PC-3 (cell line): Measurements from ENCODE around the gene EQTN. TPM values are rescaled to one million over a fixed set of nuclear protein-coding genes. Genes with fewer than 3 reads are reported as not detected.

Experiments used
- ATAC-seq: fragments of 200-7000 bp; cut with Tn5 transposase; 2 replicates; pipeline ENCODE4 v1.9.1; 2020; ENCODE audit warnings: mild to moderate bottlenecking, moderate library complexity
- Bru-seq: library from RNA; stranded (reverse); fragments of 400-500 nt; gene quantifications from one replicate; lab custom pipeline; 2021; lab: Mats Ljungman, UMichigan
- BruChase-seq, 2 experiments: library from RNA; stranded (reverse); fragments of 400-500 nt; gene quantifications; one replicate each; lab custom pipeline; 2021; lab: Mats Ljungman, UMichigan
- BruUV-seq: library from RNA; stranded (reverse); fragments of 400-500 nt; replicated peaks from 2 replicates; lab custom pipeline; 2021; lab: Mats Ljungman, UMichigan
- CTCF ChIA-PET: fragments of 300-600 bp; sonication (Branson Sonifier 250); formaldehyde crosslinking; loops from one replicate; lab custom pipeline; 2022; ENCODE audit warnings: antibody characterized with exemption; lab: Charles Lee
- POLR2A ChIA-PET: fragments of 300-600 bp; sonication (Branson Sonifier 250); formaldehyde crosslinking; loops from one replicate; lab custom pipeline; 2022; ENCODE audit warnings: antibody characterized with exemption; ENCODE audit not compliant: unreplicated experiment; lab: Charles Lee
- DNase-seq: peaks from one replicate; pipeline ENCODE4 v3.0.0-alpha.2; 2015
- H2AFZ ChIP-seq: fragments of 300-600 bp; sonication (generic); 2 replicates; pipeline ENCODE4 v1.6.0; 2016; ENCODE audit warnings: antibody characterized with exemption, low read length
- H3F3A ChIP-seq: fragments of 300-600 bp; sonication (generic); one replicate; pipeline ENCODE4 v1.6.0; 2017; ENCODE audit warnings: antibody characterized with exemption, low read length, control low read depth, mild to moderate bottlenecking; ENCODE audit not compliant: unreplicated experiment
- H3K27ac ChIP-seq: fragments of 300-600 bp; sonication (generic); 2 replicates; pipeline ENCODE4 v1.5.1; 2016; ENCODE audit warnings: mild to moderate bottlenecking, low read length
- H3K27me3 ChIP-seq: fragments of 300-600 bp; sonication (generic); 2 replicates; pipeline ENCODE4 v1.6.1; 2016; ENCODE audit warnings: low read length, mixed read lengths
- H3K36me3 ChIP-seq: fragments of 300-600 bp; sonication (generic); 2 replicates; pipeline ENCODE4 v1.6.1; 2016; ENCODE audit warnings: low read depth, mixed run types, low read length, mixed read lengths
- H3K4me1 ChIP-seq: fragments of 300-600 bp; sonication (generic); 2 replicates; pipeline ENCODE4 v1.5.1; 2016; ENCODE audit warnings: low read length; ENCODE audit not compliant: insufficient read depth
- H3K4me2 ChIP-seq: fragments of 300-600 bp; sonication (generic); 2 replicates; pipeline ENCODE4 v1.6.0; 2016; ENCODE audit warnings: low read length
- H3K4me3 ChIP-seq: fragments of 300-600 bp; sonication (generic); 2 replicates; pipeline ENCODE4 v1.5.1; 2016; ENCODE audit warnings: mild to moderate bottlenecking, low read length, mixed read lengths
- H3K79me2 ChIP-seq: fragments of 300-600 bp; sonication (generic); 2 replicates; pipeline ENCODE4 v1.6.1; 2017; ENCODE audit warnings: low read length, mixed read lengths
- H3K9ac ChIP-seq: fragments of 300-600 bp; sonication (generic); 2 replicates; pipeline ENCODE4 v1.6.0; 2016; ENCODE audit warnings: mild to moderate bottlenecking, low read length
- H3K9me2 ChIP-seq: fragments of 300-600 bp; sonication (generic); replicated peaks from 2 replicates; pipeline ENCODE4 v1.6.1; 2016; ENCODE audit warnings: mixed run types, low read length, mixed read lengths
- H3K9me3 ChIP-seq: fragments of 300-600 bp; sonication (generic); 2 replicates; pipeline ENCODE4 v1.6.1; 2016; ENCODE audit warnings: low read length, mixed read lengths
- H4K20me1 ChIP-seq: fragments of 300-600 bp; sonication (generic); 2 replicates; pipeline ENCODE4 v1.6.1; 2016; ENCODE audit warnings: low read length, mixed read lengths
- CTCF ChIP-seq: fragments of 300-600 bp; sonication (generic); conservative IDR thresholded peaks from 2 replicates; pipeline ENCODE4 v1.5.1; 2017; ENCODE audit warnings: antibody characterized with exemption, low read depth, mild to moderate bottlenecking, low read length
- EZH2 ChIP-seq: fragments of 300-600 bp; sonication (generic); IDR thresholded peaks from one replicate; pipeline ENCODE4 v1.6.1; 2017; ENCODE audit warnings: antibody characterized with exemption, mild to moderate bottlenecking, low read length; ENCODE audit not compliant: unreplicated experiment
- EZH2phosphoT487 ChIP-seq: fragments of 300-600 bp; sonication (generic); IDR thresholded peaks from 2 replicates; pipeline ENCODE4 v1.6.1; 2018; ENCODE audit warnings: mild to moderate bottlenecking, antibody characterized with exemption, low read length, borderline replicate concordance
- intact Hi-C: fragments of 100-400 bp; cut with micrococcal nuclease; formaldehyde crosslinking; loops from 2 replicates; pipeline ENCODE4 v1.9.0; 2023
- long read RNA-seq: library from polyadenylated mRNA; unstranded; transcript quantifications from one replicate; pipeline ENCODE4 v2.0.0, GENCODE V29; 2021; ENCODE audit not compliant: unreplicated experiment
- total RNA-seq: library from RNA; depleted of rRNA; stranded (reverse); fragments of >200 nt; gene quantifications from 2 replicates; pipeline ENCODE4 v1.2.3, GENCODE V29; 2014; rRNA removed

EQTN gene
- not detected in 2 replicates for total RNA-seq
- Bru-seq, nascent RNA = percentile 6 among the genes with signal in this experiment
- BruChase-seq, experiment 1, labeled RNA remaining after a 6-hour chase = percentile 14 among the genes with signal in this experiment
- percentile 25 among the genes with signal in this experiment for BruChase-seq, experiment 2, labeled RNA remaining after a 2-hour chase
- long read RNA-seq = 0 reads

DNA sequence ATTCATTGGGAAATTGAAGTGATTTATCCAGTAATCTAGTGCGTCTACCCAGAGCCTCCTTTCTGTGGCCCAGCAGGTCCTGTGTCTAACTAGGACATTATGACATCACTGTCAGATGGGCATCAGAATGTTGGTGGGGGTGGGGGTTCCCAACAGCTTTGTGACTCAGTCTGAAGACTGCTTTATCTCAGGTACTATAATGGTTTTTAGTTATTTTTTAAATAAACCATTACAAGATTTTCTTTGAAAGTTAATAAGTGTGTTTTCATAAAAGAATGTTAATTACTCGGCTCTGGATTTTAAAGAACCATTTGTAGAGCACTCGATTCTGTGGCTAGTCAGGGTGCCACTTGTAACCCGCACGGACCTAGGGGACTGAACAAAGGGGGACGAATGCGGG, at the start of gene EQTN:
TSS of gene EQTN (minus strand) at position 101 of the 400 bp plus-strand sequence. CDS start at position 6, 95 bp downstream.
- H3K36me3 ChIP-seq = no peaks in the 10 kb centered on the region
- ChIA-PET POLR2A (interaction anchor here (0.6 kb wide), 1 partner anchor 88 kb away, joined by 5 read pairs; no protein-coding TSS in a partner anchor), CTCF (no interaction called here)
- no peak within 1 kb of the TSS for H3K9ac ChIP-seq
- intact Hi-C loops = no loop called here
- H3F3A ChIP-seq = no peaks in the 10 kb centered on the region
- H3K4me2 ChIP-seq = no peak within 1 kb of the TSS
- no peak for TF ChIP-seq EZH2
- TF ChIP-seq CTCF = no peak
- H3K27me3 ChIP-seq = no peaks in the 10 kb centered on the region; the same call in 1 of the 2 replicates
- no peak within 1 kb of the TSS for H2AFZ ChIP-seq
- H3K9me2 ChIP-seq = no peaks in the 10 kb centered on the region
- no peak within 1 kb of the TSS for H3K27ac ChIP-seq
- H3K4me3 ChIP-seq = no peak within 1 kb of the TSS
- no peaks in the 10 kb centered on the region for H4K20me1 ChIP-seq
- no TSS peak for BruUV-seq
- no peak for ATAC-seq
- H3K4me1 ChIP-seq = no peaks in the 10 kb centered on the region
- H3K9me3 ChIP-seq = no peaks in the 10 kb centered on the region
- no peaks in the 10 kb centered on the region for H3K79me2 ChIP-seq
- no peak for DNase-seq

GRCh38 chr9:27344776-27345175, 47.8 kb upstream of the EQTN start:
- TF ChIP-seq CTCF (no peak), EZH2 (no peak), EZH2phosphoT487 (no peak)
- Histone ChIP-seq H3K79me2 (no peaks in the 10 kb centered on the region), H3K9ac (no peak overlapping the region), H3K9me2 (no peaks in the 10 kb centered on the region), H4K20me1 (no peaks in the 10 kb centered on the region), H3K27me3 (no peaks in the 10 kb centered on the region), H3K36me3 (no peaks in the 10 kb centered on the region), H3K4me2 (no peak overlapping the region), H3K27ac (no peak overlapping the region), H2AFZ (no peak overlapping the region), H3K4me1 (no peaks in the 10 kb centered on the region), H3K4me3 (no peak overlapping the region), H3K9me3 (no peaks in the 10 kb centered on the region), H3F3A (no peaks in the 10 kb centered on the region)
- BruUV-seq = no TSS peak
- ChIA-PET POLR2A (no interaction called here), CTCF (no interaction called here)
- intact Hi-C loops = no loop called here
- ATAC-seq = no peak
- no peak for DNase-seq

DNA sequence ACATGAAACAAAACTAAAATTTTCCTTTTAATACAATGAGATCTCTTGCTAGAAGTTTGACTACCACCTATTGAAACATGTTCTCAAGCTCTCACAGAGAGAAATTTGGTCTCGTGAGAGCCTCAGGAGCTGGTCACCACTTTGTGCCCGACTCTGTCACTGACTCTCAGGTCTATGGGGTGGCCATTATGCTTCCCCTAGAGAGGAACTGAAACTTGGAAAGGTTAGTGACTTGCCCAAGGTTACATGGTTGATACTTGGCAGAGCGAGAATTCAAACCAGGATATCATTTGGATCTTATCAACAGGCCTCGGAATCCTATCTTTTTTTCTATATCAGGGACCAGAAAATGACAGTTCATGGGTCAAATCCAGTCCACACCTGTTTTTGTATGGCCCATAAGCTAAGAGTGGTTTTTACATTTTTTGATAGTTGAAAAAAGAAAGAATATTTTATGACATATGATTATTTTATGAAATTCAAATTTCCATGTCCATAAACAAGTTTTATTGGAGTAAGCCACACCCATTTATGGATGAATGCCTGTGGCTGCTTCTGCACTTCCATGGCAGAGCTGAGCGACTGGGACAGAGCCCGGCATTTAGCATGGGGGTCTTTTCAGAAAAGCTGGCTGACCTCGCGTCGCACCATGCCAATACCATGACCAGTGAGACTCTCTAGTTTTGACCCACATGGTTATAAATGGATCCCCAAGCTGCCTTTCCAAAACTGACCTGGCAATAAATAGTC, 44.8 kb upstream of the EQTN start:
- no peaks in the 10 kb centered on the region for H4K20me1 ChIP-seq
- H2AFZ ChIP-seq = no peak overlapping the region
- intact Hi-C loops = no loop called here
- ATAC-seq (no peak), DNase-seq (no peak)
- H3F3A ChIP-seq = no peaks in the 10 kb centered on the region
- no TSS peak for BruUV-seq
- POLR2A ChIA-PET = no interaction called here
- H3K27me3 ChIP-seq = no peaks in the 10 kb centered on the region
- no peak overlapping the region for H3K9ac ChIP-seq
- H3K79me2 ChIP-seq = no peaks in the 10 kb centered on the region
- H3K36me3 ChIP-seq = no peaks in the 10 kb centered on the region
- TF ChIP-seq EZH2phosphoT487 (no peak), EZH2 (no peak), CTCF (no peak)
- CTCF ChIA-PET = no interaction called here
- no peak overlapping the region for H3K4me3 ChIP-seq
- no peaks in the 10 kb centered on the region for H3K4me1 ChIP-seq
- H3K27ac ChIP-seq = no peak overlapping the region
- H3K4me2 ChIP-seq = no peak overlapping the region
- H3K9me3 ChIP-seq = no peaks in the 10 kb centered on the region
- no peaks in the 10 kb centered on the region for H3K9me2 ChIP-seq
